Esophagus muscularis mucosa (tissue), 3 donors: ENCODE measurements around the gene ABCC1.

ENCODE experiments used
- CTCF ChIP-seq, 3 experiments: fragments of 200-600 bp in 2 of 3; fragments of 450-650 bp in 1 of 3; sonication (generic) in 2 of 3; IDR thresholded peaks; one replicate each; pipeline ENCODE4 v1.5.1; 2017 to 2019; ENCODE audit warnings: antibody characterized with exemption in 3 of 3, mild to moderate bottlenecking in 2 of 3, moderate library complexity in 1 of 3
- POLR2A ChIP-seq: fragments of 450-650 bp; IDR thresholded peaks from one replicate; pipeline ENCODE4 v1.6.1; 2017; ENCODE audit warnings: antibody characterized with exemption, moderate library complexity, mild to moderate bottlenecking, low read depth

- no peak for TF ChIP-seq CTCF (IDR thresholded peaks at IDR 0.05)
- TF ChIP-seq POLR2A = no peak
Measured at GRCh38 chr16:16045296-16045695, 95.9 kb downstream of the ABCC1 start.
